ENCODE results near the gene IGLL1.

The IGLL1 gene

GRCh38 chr22:23552573-23552972 lies 27.5 kb downstream of the IGLL1 start:
- no peak for TF ChIP-seq USF1 (IDR thresholded peaks at IDR 0.05)
- no peak for TF ChIP-seq EP300 (IDR thresholded peaks at IDR 0.05; ENCODE audit: borderline replicate concordance)

GRCh38 chr22:23551385-23551784 lies 28.7 kb downstream of the IGLL1 start:
- TF ChIP-seq EP300 (IDR thresholded peaks at IDR 0.05; ENCODE audit: borderline replicate concordance) = no peak
- TF ChIP-seq EGR1 (IDR thresholded peaks at IDR 0.05) = no peak
- TF ChIP-seq MAX (IDR thresholded peaks at IDR 0.05) = no peak
- TF ChIP-seq RAD21 (IDR thresholded peaks at IDR 0.05; ENCODE audit: low read depth) = no peak
- TF ChIP-seq YY1 (IDR thresholded peaks at IDR 0.05; ENCODE audit: low read depth) = no peak
- TF ChIP-seq TEAD4 (IDR thresholded peaks at IDR 0.05) = no peak
- no peak for TF ChIP-seq ZBTB7A (IDR thresholded peaks at IDR 0.05; ENCODE audit: low read depth)
- no peak for TF ChIP-seq TAF1 (IDR thresholded peaks at IDR 0.05; ENCODE audit: low read depth)
- TF ChIP-seq REST (IDR thresholded peaks at IDR 0.05; ENCODE audit: low read depth) = no peak
- TF ChIP-seq NFIC (IDR thresholded peaks at IDR 0.05) = no peak
- TF ChIP-seq CEBPB (IDR thresholded peaks at IDR 0.05) = no peak
- TF ChIP-seq CREB1 (IDR thresholded peaks at IDR 0.05; ENCODE audit: low read depth) = no peak
- TF ChIP-seq FOXM1 (IDR thresholded peaks at IDR 0.05; ENCODE audit: borderline replicate concordance, low read depth) = no peak
- no peak for TF ChIP-seq USF1 (IDR thresholded peaks at IDR 0.05)
- TF ChIP-seq TCF12 (IDR thresholded peaks at IDR 0.05; ENCODE audit: low read depth) = no peak

GRCh38 chr22:23550049-23550650 lies 29.9 kb downstream of the IGLL1 start:
- TF ChIP-seq TEAD4 (IDR thresholded peaks at IDR 0.05) = no peak
- no peak for TF ChIP-seq TCF12 (IDR thresholded peaks at IDR 0.05; ENCODE audit: low read depth)
- no peak for TF ChIP-seq EGR1 (IDR thresholded peaks at IDR 0.05)
- no peak for TF ChIP-seq REST (IDR thresholded peaks at IDR 0.05; ENCODE audit: low read depth)
- no peak for TF ChIP-seq YY1 (IDR thresholded peaks at IDR 0.05; ENCODE audit: low read depth)
- TF ChIP-seq CREB1 (IDR thresholded peaks at IDR 0.05; ENCODE audit: low read depth) = no peak
- no peak for TF ChIP-seq MAX (IDR thresholded peaks at IDR 0.05)
- no peak for TF ChIP-seq USF1 (IDR thresholded peaks at IDR 0.05)
- no peak for TF ChIP-seq RAD21 (IDR thresholded peaks at IDR 0.05; ENCODE audit: low read depth)
- TF ChIP-seq NFIC (IDR thresholded peaks at IDR 0.05) = no peak

GRCh38 chr22:23549198-23549595 lies 30.9 kb downstream of the IGLL1 start:
- no peak for TF ChIP-seq TAF1 (IDR thresholded peaks at IDR 0.05; ENCODE audit: low read depth)
- no peak for TF ChIP-seq TEAD4 (IDR thresholded peaks at IDR 0.05)
- no peak for TF ChIP-seq MAX (IDR thresholded peaks at IDR 0.05)

- TF ChIP-seq REST (IDR thresholded peaks at IDR 0.05; ENCODE audit: low read depth) (no peak), CREB1 (IDR thresholded peaks at IDR 0.05; ENCODE audit: low read depth) (no peak), USF1 (IDR thresholded peaks at IDR 0.05) (no peak), EP300 (IDR thresholded peaks at IDR 0.05; ENCODE audit: borderline replicate concordance) (no peak), ZBTB7A (IDR thresholded peaks at IDR 0.05; ENCODE audit: low read depth) (no peak), FOXM1 (IDR thresholded peaks at IDR 0.05; ENCODE audit: borderline replicate concordance, low read depth) (no peak), TCF12 (IDR thresholded peaks at IDR 0.05; ENCODE audit: low read depth) (no peak), YY1 (IDR thresholded peaks at IDR 0.05; ENCODE audit: low read depth) (no peak)
Measured at GRCh38 chr22:23548501-23549197, 31.4 kb downstream of the IGLL1 start.

Data from Ishikawa (cell line).